ENCODE measurements around the gene TCF23.

TCF23 gene

DNA sequence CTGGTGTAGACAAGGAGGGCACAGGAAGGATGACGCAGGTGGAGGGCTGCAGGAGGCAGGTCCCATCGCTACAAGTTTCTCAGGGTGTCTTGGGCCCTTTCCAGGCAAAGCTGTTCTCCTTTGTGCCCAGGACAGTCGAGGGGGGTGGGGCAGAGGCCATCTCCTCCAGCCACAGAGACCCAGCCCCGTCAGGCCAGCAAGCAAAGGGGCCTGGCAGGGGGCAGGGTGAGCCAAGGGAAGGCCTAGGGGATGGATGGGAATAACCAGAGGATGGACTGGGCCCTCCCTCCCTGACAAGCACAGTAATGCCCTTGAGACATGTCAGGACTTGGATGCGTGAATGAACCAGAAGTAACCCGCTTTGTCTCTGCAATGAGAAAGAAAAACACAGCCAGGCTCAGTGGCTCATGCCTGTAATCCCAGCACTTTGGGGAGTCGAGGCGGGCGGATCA is 6.3 kb downstream of the TCF23 start:
- Histone ChIP-seq H3K4me3 (ENCODE audit: low read length in 2 of 2) (no peak overlapping the region), H3K4me1 (ENCODE audit: control insufficient read depth in 2 of 2, insufficient read depth in 2 of 2, low read length in 2 of 2) (no peaks in the 10 kb centered on the region), H3K36me3 (ENCODE audit: control insufficient read depth in 2 of 2, insufficient read depth in 2 of 2, low read length in 2 of 2) (no peaks in the 10 kb centered on the region), H3K9me3 (ENCODE audit: control insufficient read depth in 2 of 2, low read length in 2 of 2) (no peaks in the 10 kb centered on the region), H3K9ac (ENCODE audit: low read depth in 1 of 2, low read length in 2 of 2) (no peak overlapping the region), H3K27me3 (ENCODE audit: control insufficient read depth in 2 of 2, insufficient read depth in 2 of 2, low read length in 2 of 2) (no peaks in the 10 kb centered on the region), H3K27ac (ENCODE audit: low read depth in 2 of 2, low read length in 2 of 2) (no peak overlapping the region)

DNA sequence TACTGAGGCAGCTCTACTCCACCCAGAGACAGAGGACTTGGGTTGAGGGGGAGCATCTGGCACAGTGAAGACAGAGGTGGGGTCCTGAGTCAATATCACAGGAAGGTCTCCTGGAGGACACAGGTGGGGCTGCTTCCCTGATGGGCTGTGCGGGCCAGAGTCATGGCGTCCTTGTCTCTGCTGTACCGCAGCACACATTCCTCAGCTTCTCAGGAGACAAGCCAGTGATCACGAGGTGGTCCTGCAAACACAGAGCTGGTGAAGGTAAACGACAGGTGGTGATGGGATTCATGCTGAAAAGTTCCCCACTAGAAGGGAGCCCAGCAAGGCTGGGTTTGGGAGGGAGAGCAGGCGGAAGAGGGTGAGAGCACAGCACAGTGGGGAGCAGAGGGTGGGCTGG is 9.7 kb downstream of the TCF23 start:
- Histone ChIP-seq H3K4me1 (ENCODE audit: control insufficient read depth in 2 of 2, insufficient read depth in 2 of 2, low read length in 2 of 2) (no peaks in the 10 kb centered on the region), H3K9me3 (ENCODE audit: control insufficient read depth in 2 of 2, low read length in 2 of 2) (no peaks in the 10 kb centered on the region), H3K4me3 (ENCODE audit: low read length in 2 of 2) (no peak overlapping the region), H3K9ac (ENCODE audit: low read depth in 1 of 2, low read length in 2 of 2) (no peak overlapping the region), H3K27ac (ENCODE audit: low read depth in 2 of 2, low read length in 2 of 2) (no peak overlapping the region), H3K36me3 (ENCODE audit: control insufficient read depth in 2 of 2, insufficient read depth in 2 of 2, low read length in 2 of 2) (no peaks in the 10 kb centered on the region), H3K27me3 (ENCODE audit: control insufficient read depth in 2 of 2, insufficient read depth in 2 of 2, low read length in 2 of 2) (no peaks in the 10 kb centered on the region)

DNA sequence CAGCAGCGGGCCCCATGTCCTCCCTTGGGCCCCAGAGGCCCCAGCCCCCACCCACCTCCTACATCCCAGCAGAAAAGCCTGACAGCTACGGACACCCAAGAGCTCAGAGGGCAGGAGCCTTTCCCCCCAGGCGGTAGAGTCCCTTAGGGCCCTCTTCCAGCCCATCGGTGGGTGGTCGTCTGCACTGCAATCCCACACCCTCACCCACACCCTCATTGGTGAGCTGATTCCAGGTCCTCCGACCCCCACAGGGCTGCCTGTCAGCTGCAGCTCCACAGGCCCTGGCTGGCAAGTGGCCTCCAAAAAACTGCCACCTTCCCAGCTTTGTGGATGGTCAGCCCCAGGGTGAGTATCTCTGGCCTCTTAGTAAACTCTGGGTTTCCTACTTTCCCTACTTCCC is 10.5 kb downstream of the TCF23 start:
- H3K4me1 ChIP-seq (ENCODE audit: control insufficient read depth in 2 of 2, insufficient read depth in 2 of 2, low read length in 2 of 2) = no peaks in the 10 kb centered on the region
- no peak overlapping the region for H3K4me3 ChIP-seq (ENCODE audit: low read length in 2 of 2)
- H3K36me3 ChIP-seq (ENCODE audit: control insufficient read depth in 2 of 2, insufficient read depth in 2 of 2, low read length in 2 of 2) = no peaks in the 10 kb centered on the region
- no peak overlapping the region for H3K9ac ChIP-seq (ENCODE audit: low read depth in 1 of 2, low read length in 2 of 2)
- no peaks in the 10 kb centered on the region for H3K9me3 ChIP-seq (ENCODE audit: control insufficient read depth in 2 of 2, low read length in 2 of 2)
- no peak overlapping the region for H3K27ac ChIP-seq (ENCODE audit: low read depth in 2 of 2, low read length in 2 of 2)
- H3K27me3 ChIP-seq (ENCODE audit: control insufficient read depth in 2 of 2, insufficient read depth in 2 of 2, low read length in 2 of 2) = no peaks in the 10 kb centered on the region

DNA sequence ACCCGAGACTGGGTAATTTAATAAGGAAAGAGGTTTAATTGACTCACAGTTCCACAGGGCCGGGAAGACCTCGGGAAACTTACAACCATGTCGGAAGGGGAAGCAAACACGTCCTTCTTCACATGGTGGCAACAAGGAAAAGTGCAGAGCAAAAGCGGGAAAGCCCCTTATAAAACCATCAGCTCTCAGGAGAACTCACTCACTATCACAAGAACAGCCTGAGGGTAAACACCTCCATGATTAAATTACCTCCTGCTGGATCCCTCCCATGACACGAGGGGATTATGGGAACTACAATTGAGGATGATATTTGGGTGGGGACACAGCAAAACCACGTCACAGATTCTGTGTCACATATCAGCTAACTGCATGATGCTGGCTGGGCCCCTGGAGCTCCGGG is 11.4 kb downstream of the TCF23 start:
- Histone ChIP-seq H3K27me3 (ENCODE audit: control insufficient read depth in 2 of 2, insufficient read depth in 2 of 2, low read length in 2 of 2) (no peaks in the 10 kb centered on the region), H3K4me1 (ENCODE audit: control insufficient read depth in 2 of 2, insufficient read depth in 2 of 2, low read length in 2 of 2) (no peaks in the 10 kb centered on the region), H3K9ac (ENCODE audit: low read depth in 1 of 2, low read length in 2 of 2) (no peak overlapping the region), H3K9me3 (ENCODE audit: control insufficient read depth in 2 of 2, low read length in 2 of 2) (no peaks in the 10 kb centered on the region), H3K4me3 (ENCODE audit: low read length in 2 of 2) (no peak overlapping the region), H3K27ac (ENCODE audit: low read depth in 2 of 2, low read length in 2 of 2) (no peak overlapping the region), H3K36me3 (ENCODE audit: control insufficient read depth in 2 of 2, insufficient read depth in 2 of 2, low read length in 2 of 2) (no peaks in the 10 kb centered on the region)

DNA sequence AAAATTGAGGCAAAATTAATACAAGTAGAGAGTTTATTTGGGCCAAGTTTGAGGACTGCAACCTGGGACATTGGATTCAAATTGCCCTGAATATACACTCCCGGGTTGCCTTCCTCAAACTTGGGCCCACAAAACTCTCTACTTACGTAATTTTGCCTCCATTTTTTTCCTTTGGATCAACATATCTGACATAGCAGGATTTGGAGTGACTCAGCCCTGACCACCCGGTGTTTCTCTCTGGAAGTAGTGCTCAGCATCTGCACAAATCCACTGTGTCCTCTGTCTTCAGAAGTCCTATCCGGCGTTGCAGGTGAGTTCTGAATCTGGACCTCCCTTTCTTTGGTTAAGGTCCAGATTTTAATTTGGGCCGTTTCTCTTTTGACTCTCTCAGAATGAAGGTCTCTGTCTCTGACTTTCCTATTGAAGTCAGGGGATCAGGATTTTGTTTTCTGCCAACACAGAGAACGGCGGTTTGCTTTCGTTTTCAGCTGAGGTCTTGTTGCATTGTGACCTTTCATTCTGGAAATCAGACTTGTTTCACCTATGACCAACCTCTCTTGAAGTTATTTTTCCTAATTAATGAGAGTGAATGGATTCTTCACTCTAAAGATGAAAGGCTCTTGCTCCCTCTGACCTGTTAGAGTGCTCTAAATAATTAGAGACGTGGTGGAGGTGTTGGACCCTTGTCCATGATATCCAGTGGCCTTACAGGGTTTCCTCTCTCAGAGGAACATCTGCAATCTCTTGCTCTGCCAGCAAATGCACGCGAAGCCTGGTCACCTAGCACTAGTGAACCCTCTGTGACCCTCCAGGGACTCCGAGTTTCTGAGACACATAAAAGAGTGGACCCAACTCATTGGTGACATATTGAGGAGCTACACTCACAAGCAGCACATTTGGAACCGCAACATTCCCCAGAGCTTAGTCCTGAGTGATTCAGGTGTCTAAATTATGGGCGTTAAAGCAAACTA is 13.6 kb downstream of the TCF23 start:
- Histone ChIP-seq H3K9me3 (ENCODE audit: control insufficient read depth in 2 of 2, low read length in 2 of 2) (no peaks in the 10 kb centered on the region), H3K4me1 (ENCODE audit: control insufficient read depth in 2 of 2, insufficient read depth in 2 of 2, low read length in 2 of 2) (no peaks in the 10 kb centered on the region), H3K27me3 (ENCODE audit: control insufficient read depth in 2 of 2, insufficient read depth in 2 of 2, low read length in 2 of 2) (no peaks in the 10 kb centered on the region), H3K36me3 (ENCODE audit: control insufficient read depth in 2 of 2, insufficient read depth in 2 of 2, low read length in 2 of 2) (no peaks in the 10 kb centered on the region), H3K9ac (ENCODE audit: low read depth in 1 of 2, low read length in 2 of 2) (no peak overlapping the region), H3K27ac (ENCODE audit: low read depth in 2 of 2, low read length in 2 of 2) (peak overlapping the region in 1 of 2 donors; percentile 39), H3K4me3 (ENCODE audit: low read length in 2 of 2) (no peak overlapping the region)

DNA sequence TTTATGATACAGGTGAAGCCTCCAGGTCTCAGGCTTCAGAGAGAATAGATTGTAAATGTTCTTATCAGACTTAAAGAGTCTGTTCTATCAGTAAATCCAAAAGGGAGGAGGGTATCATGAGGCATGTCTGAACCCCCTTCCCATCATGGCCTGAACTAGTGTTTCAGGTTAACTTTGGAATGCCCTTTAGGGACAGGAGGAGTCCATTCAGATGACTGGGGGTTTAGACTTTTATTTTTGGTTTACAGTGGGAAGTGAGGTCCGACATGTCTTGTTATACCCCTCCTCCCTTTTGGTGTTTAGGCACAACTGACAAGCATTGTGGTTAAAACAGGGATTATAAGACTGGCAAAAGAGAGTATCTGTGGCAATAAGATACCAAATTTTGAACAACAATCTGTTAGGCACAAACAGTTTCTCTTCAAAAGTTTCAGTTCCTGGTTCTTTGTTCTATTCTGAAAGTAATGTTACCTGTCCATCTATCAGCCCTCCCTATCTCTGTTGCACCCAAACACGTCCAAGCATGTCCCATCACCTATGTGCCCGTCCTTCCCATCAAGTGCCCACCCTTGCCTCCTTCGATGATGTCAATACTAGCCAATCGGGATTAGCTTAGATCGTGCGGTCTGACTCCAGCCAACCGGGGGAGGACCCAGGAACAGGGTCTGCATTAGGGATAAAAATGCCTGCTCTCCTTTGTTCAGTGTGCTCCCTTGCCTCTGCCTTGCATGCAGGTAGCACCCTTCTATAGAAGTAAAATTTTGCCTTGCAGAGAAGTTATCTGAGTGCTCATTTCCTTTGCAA is 16.4 kb downstream of the TCF23 start:
- H3K27ac ChIP-seq (ENCODE audit: low read depth in 2 of 2, low read length in 2 of 2) = peak overlapping the region in 1 of 2 donors; percentile 1
- no peak overlapping the region for H3K9ac ChIP-seq (ENCODE audit: low read depth in 1 of 2, low read length in 2 of 2)
- H3K9me3 ChIP-seq (ENCODE audit: control insufficient read depth in 2 of 2, low read length in 2 of 2) = no peaks in the 10 kb centered on the region
- no peaks in the 10 kb centered on the region for H3K36me3 ChIP-seq (ENCODE audit: control insufficient read depth in 2 of 2, insufficient read depth in 2 of 2, low read length in 2 of 2)
- H3K4me3 ChIP-seq (ENCODE audit: low read length in 2 of 2) = no peak overlapping the region
- no peaks in the 10 kb centered on the region for H3K27me3 ChIP-seq (ENCODE audit: control insufficient read depth in 2 of 2, insufficient read depth in 2 of 2, low read length in 2 of 2)
- H3K4me1 ChIP-seq (ENCODE audit: control insufficient read depth in 2 of 2, insufficient read depth in 2 of 2, low read length in 2 of 2) = peaks cover 0 to under 1% of the 10 kb centered on the region in 2 donors

DNA sequence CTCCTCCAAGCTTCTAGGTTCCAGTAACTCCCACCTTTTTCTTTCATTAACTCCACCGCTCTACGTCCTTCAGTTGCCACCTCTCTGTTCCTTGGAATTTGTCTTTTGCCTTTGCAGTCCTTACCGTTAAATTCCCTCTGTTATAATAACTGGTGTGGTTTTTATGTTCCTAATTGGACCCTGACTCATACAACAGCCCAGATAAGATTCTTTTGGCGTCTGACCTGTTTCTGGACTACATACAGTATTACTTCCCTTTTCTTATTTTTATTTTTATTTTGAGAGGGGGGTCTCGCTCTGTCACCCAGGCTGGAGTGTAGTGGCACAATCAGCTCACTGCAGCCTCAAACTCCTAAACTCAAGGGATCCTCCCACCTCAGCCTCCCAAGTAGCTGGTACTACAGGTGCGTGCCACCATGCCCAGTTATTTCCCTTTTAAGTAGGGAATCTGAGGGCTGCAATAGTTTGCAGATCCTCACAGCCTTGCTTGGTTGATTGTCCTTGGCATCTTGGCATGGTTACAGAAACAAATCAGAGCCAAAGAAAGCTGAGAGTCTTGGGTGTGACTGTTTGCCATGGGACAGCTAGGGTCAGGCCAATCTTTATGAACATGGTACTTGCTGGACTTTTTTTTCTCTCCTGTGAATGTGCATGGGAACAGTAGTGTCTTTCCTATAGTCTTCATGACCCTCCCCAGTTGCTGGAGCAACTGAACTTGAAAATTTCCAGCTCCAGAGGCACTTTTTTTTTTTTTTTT is 22.0 kb downstream of the TCF23 start:
- H3K9ac ChIP-seq (ENCODE audit: low read depth in 1 of 2, low read length in 2 of 2) = no peak overlapping the region
- H3K36me3 ChIP-seq (ENCODE audit: control insufficient read depth in 2 of 2, insufficient read depth in 2 of 2, low read length in 2 of 2) = no peaks in the 10 kb centered on the region
- H3K27ac ChIP-seq (ENCODE audit: low read depth in 2 of 2, low read length in 2 of 2) = no peak overlapping the region

DNA sequence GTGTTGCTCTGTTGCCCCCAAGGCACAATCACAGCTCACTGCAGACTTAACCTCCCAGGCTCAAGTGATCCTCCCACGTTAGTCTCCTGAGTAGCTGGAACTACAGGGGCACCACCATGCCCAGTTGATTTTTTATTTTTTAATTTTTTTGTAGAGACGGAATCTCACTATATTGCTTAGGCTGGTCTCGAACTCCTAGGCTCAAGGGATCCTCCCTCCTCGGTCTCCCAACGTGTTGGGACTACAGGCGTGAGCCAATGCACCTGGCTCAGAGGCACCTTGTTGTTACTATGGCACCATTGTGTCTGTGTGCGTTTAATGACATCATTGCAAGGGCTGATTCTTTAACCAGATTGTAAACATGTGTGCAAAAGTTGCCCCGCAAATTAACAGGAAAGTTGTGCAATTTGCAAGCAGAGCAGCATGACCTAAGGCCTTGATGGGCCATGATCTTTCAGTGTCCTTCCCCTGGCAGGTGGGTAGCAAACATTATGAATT is 22.6 kb downstream of the TCF23 start:
- Histone ChIP-seq H3K27ac (ENCODE audit: low read depth in 2 of 2, low read length in 2 of 2) (no peak overlapping the region), H3K4me1 (ENCODE audit: control insufficient read depth in 2 of 2, insufficient read depth in 2 of 2, low read length in 2 of 2) (peaks cover 4% of the 10 kb centered on the region in 2 donors), H3K27me3 (ENCODE audit: control insufficient read depth in 2 of 2, insufficient read depth in 2 of 2, low read length in 2 of 2) (no peaks in the 10 kb centered on the region), H3K4me3 (ENCODE audit: low read length in 2 of 2) (no peak overlapping the region), H3K9ac (ENCODE audit: low read depth in 1 of 2, low read length in 2 of 2) (no peak overlapping the region), H3K36me3 (ENCODE audit: control insufficient read depth in 2 of 2, insufficient read depth in 2 of 2, low read length in 2 of 2) (no peaks in the 10 kb centered on the region), H3K9me3 (ENCODE audit: control insufficient read depth in 2 of 2, low read length in 2 of 2) (no peaks in the 10 kb centered on the region)

More for the DNA sequence above, 22.0 kb downstream of the TCF23 start:
- Histone ChIP-seq H3K4me1 (ENCODE audit: control insufficient read depth in 2 of 2, insufficient read depth in 2 of 2, low read length in 2 of 2) (peaks cover 4% of the 10 kb centered on the region in 2 donors), H3K4me3 (ENCODE audit: low read length in 2 of 2) (no peak overlapping the region), H3K9me3 (ENCODE audit: control insufficient read depth in 2 of 2, low read length in 2 of 2) (no peaks in the 10 kb centered on the region), H3K27me3 (ENCODE audit: control insufficient read depth in 2 of 2, insufficient read depth in 2 of 2, low read length in 2 of 2) (no peaks in the 10 kb centered on the region)

DNA sequence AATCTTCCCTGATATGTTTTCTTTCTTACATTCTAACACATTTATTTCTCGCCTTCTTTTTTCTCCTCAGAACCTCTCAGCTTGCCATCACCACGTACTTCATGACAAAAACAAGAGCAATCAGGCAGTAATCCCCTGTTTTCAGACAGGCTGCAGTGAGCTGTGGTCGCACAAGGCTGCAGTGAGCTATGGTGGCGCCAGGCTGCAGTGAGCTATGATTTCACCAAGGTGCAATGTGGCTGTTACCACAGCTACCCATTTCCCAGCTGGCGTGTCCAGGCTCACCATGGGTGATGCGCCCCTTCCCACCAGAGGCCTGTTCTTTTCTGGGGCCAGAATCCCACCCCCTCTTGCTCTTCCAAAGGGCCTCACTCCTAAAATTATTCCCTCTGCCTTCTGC is 25.8 kb downstream of the TCF23 start:
- no peaks in the 10 kb centered on the region for H3K27me3 ChIP-seq (ENCODE audit: control insufficient read depth in 2 of 2, insufficient read depth in 2 of 2, low read length in 2 of 2)

More for the DNA sequence above, 25.8 kb downstream of the TCF23 start:
- Histone ChIP-seq H3K9me3 (ENCODE audit: control insufficient read depth in 2 of 2, low read length in 2 of 2) (no peaks in the 10 kb centered on the region), H3K4me3 (ENCODE audit: low read length in 2 of 2) (no peak overlapping the region), H3K4me1 (ENCODE audit: control insufficient read depth in 2 of 2, insufficient read depth in 2 of 2, low read length in 2 of 2) (peaks cover 4% of the 10 kb centered on the region in 2 donors), H3K27ac (ENCODE audit: low read depth in 2 of 2, low read length in 2 of 2) (no peak overlapping the region), H3K9ac (ENCODE audit: low read depth in 1 of 2, low read length in 2 of 2) (no peak overlapping the region), H3K36me3 (ENCODE audit: control insufficient read depth in 2 of 2, insufficient read depth in 2 of 2, low read length in 2 of 2) (no peaks in the 10 kb centered on the region)
